HG02763 (cell line): ENCODE measurements around the gene MARK3.
A peak's percentile ranks its signal among the peaks of the same experiment; 100 is the strongest.
"Not testable (repeated sequence)": the region's sequence is repeated elsewhere in the genome, so short reads cannot be mapped to it uniquely, and the experiment has no call there.

ENCODE experiments used
- ATAC-seq: cut with Tn5 transposase; IDR thresholded peaks from one replicate; pipeline ENCODE4 v1.9.1; 2021; ENCODE audit warnings: mild to moderate bottlenecking, moderate library complexity; ENCODE audit not compliant: unreplicated experiment

MARK3 gene

DNA sequence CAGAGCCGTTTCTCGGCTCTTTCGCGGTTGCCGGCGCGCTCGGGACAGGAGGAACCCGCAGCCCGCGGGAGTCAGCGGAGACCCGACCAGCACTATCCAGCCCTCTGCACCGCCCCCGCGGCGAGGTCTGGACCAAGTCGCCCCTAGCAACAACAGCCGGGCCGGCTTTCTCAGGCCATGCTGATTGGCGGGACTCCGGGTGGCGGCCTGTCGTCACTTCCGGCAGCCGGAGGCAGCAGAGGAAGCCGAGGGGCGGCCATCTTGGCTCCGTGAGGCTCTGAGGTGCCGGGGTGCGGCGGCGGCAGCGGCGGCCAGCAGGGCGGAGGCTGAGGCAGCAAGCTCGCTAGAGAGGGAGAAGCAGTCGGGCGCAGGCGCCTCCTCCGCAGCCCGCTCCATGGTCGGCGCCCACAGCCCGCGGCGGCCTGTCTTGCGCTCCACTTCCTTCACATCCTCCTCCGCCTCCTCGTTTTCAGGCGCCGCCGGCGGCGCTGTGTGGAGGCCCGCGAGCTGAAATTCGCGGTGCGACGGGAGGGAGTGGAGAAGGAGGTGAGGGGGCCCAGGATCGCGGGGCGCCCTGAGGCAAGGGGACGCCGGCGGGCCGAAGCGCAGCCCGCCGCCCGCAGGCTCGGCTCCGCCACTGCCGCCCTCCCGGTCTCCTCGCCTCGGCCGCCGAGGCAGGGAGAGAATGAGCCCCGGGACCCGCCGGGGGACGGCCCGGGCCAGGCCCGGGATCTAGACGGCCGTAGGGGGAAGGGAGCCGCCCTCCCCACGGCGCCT, at the start of gene MARK3:
TSS of gene MARK3 (plus strand) at position 264 of the 777 bp plus-strand sequence. CDS start 615 bp downstream, outside the sequence.
- ATAC-seq, result peak; percentile 94

DNA sequence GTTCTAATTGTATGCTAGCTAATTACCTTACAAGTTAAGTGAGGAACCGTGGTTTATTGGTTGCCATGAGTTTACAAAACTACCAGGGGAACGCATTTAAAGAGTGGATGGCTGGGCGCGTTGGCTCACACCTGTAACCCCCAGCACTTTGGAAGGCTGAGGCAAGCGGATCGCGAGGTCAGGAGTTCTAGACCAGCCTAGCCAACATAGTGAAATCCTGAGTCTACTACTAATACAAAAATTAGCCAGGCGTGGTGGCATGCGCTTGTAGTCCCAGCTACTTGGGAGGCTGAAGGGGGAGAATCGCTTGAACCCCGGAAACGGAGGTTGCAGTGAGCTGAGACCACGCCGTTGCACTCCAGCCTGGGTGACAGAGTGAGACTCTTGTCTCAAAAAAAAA, 49.0 kb upstream of the MARK3 start:
- no peak for ATAC-seq

DNA sequence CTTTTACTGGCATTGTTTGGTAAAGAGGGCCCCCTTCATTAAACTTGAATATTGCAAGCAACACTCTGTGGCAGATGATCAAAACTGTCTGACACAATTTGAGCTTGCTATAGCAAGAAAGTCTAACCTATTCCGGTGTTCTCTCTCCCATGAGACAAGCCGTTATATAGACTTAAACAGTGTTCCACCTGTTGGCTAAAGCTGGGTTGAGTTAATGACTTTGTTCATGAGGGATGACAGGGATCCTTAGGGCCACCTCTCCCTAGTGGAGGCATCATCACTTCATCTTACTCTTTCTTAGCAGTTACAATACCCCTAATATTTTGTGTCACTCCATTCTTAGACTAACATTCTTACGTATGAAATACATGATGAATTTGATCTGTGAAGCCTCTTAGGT, 47.4 kb upstream of the MARK3 start:
- no peak for ATAC-seq

DNA sequence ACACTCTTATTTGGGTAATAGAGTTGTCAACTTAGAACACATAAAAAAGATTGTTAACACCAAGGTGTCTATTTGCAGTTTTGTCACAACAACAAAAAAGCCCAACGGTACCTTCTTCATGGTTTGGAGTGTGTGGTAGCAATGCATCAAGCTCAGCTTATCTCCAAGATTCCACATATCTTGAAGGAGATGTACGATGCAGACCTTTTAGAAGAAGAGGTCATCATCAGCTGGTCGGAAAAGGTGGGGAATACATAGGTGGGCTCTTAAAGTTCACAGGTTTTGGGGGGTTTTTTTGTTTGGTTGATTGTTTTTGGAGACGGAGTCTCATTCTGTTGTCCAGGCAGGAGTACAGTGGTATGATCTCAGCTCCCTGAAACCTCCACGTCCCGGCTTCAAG, 45.7 kb upstream of the MARK3 start:
- no peak for ATAC-seq

DNA sequence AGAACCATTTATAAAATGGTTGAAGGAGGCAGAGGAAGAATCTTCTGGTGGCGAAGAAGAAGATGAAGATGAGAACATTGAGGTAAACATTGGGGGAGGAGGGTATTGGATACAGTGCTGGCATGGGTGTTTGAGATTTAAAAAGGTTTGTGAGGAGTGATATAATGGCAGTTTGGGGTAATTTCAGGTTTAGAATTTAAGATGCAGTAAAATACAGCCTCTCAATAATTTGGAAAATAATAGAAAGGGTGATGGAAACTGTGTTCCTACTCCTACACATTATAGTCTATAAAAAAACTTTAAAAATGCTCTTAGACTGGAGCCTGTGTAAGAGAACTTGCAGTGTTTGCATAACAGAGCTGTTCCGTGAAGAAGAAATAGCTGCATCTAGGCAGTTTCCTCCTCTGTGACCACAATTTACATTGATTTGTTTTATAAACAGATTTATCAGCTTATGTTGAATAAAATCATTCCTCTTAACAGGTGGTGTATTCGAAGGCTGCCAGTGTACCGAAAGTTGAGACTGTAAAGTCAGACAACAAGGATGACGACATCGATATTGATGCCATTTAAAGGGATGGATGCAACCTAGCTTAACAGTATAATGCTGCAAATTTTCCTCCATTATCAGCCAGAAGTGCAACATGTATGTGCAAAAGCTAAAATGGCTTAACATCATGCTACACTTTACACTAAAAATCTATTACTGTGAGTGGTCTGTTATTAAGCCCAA, 44.6 kb upstream of the MARK3 start:
- ATAC-seq, result no peak

DNA sequence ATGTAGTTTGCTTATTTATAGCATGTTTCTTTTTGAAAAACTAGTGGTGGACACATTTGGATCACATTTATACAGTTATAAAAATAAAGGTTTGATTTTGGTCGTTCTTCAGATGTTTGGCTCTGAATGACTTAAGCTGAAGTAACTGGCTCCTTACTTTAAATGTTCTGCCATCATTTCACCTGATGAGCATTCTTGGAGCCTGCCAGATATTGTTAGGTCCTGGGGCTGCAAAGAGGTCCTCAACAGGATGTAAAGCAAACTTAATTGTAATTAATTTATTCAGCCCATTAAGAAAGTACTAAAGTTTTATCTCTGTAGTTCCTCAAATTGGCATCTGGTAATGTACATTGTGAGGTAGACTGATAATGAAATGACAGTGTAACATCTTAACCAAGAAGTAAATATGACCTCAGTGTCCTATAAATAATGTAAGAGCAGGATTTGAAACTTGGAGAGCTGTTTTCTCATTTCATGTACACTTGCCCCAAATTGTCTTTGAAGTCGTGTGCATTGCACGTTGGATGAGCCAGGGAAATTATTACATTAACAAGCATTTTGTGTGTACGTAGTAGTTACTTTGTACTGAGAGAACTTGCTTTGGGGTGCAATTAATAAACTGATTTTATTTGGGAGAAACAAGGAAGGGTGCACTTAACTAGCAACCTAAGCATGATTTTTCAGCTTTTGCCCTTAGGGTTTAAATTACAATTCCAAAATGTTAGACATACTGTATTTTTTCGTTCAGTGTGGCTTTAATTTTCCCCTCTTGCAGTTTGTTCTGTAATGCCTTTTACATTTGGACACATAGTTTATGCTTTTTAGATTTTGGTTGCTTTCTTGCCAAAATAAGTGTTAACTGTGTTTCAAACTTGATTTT, 43.7 kb upstream of the MARK3 start:
- ATAC-seq, result no peak

DNA sequence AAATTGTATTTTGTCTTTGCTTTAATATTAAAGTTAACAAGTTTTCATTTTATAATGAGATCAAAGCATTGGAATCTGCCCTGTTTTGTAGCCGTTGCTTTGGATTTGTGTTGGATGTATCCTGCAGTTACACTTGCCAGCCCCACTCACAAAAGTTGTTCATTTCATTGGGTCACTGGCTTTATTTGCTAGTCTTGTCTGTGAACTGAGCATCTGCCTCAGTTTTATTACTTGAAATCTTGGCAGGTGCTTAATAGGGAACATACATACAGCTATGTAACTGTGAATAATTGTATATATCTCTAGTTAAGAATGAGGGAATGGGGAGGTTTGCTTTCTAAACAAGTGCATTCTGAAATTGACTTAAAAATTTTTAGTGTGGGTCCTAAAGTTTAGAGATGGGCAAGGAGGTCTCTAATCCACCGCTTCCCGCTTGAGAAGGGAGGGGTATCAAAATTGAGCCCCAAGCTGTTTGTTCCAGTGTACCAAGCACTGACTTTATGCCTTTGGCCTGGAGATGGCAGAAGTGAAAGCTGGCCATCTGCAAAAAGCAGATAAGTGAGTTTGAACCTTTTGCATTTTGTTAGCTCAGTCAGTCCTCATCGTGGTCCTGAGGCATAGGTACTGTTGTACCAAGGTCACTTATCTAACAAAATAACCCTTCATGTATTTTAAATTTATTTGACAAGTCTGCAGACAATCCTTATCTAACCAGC, 41.9 kb upstream of the MARK3 start:
- no peak for ATAC-seq

DNA sequence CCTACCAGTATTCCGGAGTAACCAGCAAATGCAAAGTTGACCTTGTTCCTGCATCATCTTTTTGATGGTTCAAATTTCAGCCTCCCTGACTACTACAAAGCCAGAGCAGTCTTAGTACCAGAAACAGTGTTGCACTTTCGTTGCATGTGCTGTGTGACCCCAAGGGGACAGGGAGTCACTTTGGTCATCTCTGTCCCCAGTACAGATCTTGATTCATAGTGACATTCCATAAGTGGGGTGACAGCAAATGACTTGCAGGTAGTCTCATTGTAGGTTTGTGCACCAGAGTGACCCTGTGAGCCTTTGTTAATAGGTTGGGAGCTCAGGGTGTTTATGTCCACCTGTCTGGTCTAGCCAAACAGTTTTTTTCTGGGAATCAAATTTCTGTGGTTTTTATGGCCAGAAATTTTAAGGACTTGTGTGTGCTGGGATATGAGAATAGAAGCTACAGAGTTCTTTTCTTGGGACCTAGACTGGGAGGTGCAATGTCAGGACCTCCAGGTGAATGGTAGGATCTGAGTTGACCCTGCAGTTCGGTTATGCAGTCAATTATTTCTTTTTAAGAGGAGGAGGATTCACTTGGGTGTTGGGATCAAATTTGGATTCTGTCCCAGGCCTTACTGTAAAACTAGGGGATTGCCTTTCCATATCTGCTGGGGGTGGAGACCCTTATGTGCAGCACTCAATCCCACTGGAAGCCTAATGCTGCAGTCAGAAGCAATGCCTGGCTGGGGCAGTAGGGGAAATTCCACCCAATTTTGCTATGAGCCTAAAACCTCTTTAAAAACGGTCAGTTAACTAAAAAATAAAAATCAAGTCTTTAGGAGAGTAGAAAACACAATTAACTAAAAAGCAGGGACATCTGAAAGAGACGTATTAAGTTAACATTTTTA, 41.1 kb upstream of the MARK3 start:
- no peak for ATAC-seq

DNA sequence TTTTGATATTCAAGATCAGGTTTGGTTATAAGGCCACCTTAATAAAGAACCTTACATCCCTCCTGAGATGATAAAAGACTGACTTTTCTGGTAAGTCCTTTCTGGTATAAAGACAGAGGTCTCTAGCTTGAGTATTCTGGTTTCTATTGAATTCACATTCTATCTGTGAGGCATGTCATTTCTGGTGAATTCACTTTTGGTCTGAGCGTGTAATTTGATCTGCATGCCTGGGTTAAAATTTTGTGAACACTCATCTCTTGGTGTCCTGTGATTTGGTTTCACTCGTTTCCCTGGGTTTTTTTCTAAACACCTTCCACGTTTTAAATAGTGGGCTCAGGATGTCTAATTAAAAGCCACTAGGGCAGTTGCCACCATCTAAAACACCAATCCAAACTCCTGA, 38.9 kb upstream of the MARK3 start:
- no peak for ATAC-seq

DNA sequence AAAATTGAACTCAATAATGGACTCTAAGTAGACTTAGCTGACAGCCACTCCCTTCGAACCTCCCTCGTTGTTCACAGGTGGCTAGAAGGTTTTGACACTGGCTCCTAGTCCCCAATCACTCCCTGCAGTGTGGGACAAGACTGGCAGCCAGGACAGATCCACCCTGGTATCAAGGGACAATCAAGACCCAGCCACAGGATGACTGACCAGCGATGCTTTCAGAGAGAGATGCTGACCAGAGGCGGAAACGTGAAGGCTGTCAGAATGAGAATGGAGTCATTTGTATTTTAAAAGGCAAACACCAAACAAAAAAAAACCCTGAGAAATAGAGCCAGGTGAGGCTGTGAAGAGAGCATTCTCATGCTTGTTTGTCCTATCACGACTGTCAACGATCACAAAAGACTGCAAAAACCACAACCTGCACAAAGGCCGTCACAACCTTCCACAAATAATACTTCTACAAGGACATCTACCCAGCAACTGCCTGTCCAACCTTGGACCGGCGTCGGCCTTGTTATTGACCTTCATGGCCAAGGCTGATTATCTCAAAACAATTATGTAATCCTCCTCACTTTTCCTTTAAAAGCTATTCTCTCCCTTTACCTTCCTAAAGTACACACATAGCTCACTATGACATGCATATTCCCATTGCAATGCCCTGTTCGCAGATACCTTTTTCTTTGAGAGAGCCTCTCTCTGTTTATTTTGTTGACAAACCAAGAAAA, 38.0 kb upstream of the MARK3 start:
- ATAC-seq, result no peak

DNA sequence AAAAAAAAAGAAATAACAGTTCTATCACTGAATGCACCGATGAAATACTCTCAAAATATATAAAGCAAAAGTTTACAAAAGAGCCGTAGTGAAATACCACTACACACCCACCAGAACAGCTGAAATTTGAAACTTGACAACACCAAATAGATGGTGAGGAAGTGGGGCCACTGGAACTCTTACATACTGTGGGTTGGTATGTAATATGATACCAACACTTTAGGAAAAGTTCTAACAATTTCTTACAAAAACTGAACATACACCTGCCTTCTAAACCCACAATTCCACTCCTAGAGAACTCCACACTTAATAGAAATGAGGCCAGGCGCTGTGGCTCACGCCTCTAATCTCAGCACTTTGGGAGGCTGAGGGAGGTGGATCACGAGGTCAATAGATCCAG, 37.1 kb upstream of the MARK3 start:
- no peak for ATAC-seq

DNA sequence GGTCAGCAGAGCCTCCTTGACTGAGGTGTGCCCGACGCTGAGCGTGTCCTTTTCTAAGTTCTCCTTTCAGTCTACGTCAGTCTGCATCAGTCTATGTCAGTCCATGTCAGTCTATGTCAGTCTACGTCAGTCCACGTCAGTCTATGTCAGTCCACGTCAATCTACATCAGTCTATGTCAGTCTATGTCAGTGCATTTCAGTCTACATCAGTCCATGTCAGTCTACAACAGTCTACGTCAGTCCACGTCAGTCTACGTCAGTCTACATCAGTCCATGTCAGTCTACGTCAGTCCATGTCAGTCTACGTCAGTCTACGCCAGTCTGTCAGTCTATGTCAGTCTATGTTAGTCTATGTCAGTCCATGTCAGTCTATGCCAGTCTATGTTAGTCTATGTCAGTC, 35.2 kb upstream of the MARK3 start:
- ATAC-seq, result no peak

DNA sequence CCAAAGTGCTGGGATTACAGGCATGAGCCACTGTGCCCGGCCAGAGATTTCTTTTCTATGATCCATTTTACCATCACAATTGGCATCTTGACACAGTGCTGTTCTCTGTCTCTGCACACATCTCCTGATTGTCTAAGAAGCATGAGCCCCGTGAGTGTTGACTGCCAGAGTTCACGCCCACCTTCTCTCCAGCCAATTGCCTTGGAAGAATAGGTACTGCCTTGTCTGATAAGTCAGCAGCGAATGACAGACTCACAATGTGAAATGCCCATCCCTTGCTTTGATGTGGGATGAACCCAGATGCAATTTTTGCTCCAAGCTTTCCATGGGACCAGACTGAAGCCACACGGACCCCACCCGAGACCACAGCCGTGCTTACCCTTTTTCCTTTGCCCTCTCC, 31.9 kb upstream of the MARK3 start:
- ATAC-seq, result no peak

DNA sequence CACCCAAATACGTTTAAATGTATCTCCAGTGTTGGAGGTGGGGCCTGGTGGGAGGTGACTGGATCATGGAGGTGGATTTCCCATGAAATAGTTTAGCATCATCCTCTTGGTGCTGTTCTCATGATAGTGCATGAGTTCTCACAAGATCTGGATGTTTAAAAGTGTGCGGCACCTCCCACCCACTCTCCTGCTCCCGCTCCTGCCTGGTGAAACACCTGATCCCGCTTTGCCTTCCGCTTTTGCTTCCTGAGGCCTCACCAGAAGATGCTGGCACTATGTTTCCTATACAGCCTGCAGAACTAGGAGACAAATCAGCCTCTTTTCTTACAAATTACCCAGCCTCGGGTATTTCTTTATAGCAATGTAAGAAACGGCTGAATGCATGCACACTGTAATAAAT, 31.1 kb upstream of the MARK3 start:
- ATAC-seq, result no peak

DNA sequence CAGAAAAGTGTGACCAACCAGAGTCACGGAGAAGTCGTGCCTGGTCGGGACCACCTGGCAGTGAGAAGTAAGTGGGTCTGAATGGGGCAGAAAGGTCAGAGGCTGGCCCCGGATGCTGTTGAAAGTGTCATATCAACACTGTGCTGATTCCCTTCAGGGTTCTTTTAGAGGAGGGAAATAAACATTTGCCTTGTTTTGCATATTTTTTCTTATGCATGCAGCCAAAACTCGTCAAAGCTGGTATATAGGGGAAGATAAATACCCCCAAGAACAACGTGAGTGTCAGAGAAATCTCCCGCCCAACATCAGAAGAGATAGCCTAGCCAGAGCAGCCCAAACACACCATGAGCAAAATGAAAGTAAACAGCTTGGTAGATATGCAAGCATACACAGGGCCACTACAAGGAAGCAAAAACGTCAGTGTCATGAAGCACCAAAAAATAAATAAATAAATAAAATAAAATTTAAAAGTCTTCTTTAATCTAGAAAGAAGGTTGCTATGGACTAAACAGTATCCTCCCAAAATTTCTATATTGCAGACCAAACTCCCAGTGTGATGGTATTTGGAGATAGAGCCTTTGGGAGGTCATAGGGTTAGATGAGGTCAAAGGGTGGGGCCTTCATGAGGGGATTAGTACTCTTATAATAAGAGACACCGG, 29.1 kb upstream of the MARK3 start:
- no peak for ATAC-seq

DNA sequence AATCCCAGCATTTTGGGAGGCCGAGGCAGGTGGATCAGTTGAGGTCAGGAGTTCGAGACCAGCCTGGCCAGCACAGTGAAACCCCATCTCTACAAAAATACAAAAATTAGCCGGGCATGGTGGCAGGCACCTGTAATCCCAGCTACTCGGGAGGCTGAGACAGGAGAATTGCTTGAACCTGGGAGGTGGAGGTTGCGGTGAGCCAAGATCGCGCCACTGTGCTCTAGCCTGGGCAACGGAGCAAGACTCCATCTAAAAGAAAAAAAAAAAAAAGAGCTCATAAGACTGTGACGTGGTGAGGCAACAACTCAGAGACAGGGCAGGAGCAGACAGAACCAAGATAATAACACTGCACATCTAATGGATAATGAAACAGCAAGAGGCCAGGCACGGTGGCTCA, 27.7 kb upstream of the MARK3 start:
- not testable (repeated sequence) for ATAC-seq

DNA sequence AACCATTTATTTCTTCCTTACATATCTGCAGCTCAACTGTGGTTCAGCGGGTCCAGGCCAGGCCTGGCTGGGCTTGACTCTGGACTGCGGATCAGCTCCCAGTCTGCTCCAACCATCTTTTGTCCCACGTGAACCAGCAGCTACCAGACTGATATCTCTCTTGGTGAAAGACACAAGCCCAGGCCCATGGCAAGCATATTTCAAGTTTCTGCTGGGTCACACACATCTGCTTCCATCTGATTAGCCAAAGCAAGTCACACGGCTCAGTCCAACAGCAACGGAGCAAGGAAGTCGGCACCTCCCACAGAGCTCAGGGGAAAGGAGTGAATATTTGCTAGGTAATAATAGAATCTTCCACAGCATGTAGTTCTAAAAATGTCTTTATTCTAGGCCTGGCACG, 24.7 kb upstream of the MARK3 start:
- ATAC-seq, result no peak

DNA sequence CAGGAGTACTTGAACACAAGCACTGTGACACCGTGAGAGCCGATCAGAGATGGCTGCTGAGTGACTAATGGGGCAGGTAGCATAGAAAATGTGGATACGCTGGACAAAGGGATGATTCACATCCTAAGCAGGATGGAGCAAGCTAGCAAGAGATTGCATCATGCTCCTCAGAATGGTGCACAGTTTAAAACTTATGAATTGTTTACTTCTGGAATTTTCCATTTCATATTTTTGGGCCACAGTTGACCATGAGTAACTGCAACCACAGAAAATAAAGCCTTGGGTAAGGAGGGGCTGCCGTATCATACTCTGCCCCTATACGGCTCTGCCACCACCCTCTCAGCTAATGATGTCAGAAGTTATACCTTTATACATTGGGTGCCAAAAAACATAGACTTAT, 23.3 kb upstream of the MARK3 start:
- ATAC-seq, result no peak

DNA sequence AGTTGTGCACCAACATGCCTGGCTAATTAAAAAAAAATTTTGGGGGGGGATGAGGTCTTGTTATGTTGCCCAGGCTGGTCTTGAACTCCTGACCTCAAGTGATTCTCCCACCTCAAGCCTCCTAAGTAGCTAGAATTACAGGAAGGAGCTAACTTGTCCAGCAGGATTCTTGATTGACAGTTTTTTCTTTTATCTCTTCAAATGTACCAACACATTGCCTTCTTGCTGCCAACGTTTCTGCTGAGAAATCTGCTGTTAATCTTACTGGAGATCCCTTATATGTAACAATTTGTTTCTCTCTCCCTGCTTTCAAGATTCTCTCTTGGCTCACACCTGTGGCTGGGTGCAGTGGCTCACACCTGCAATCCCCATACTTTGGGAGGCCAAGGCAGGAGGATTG, 22.4 kb upstream of the MARK3 start:
- ATAC-seq, result no peak
